Heart left ventricle (tissue), 13 donors: ENCODE results near the gene ITGB1BP2.
A peak's percentile ranks its signal among the peaks of the same experiment; 100 is the strongest.

ENCODE experiments used
- POLR2A ChIP-seq, 2 donors: fragments of 450-650 bp; IDR thresholded peaks; one replicate each; pipeline ENCODE4 v1.6.1; 2017; ENCODE audit warnings: antibody characterized with exemption in 2 of 2, mild to moderate bottlenecking in 2 of 2, moderate library complexity in 2 of 2
- TF ChIP-seq, protein P1 (sequence below), 12 donors: fragments of 200-600 bp; sonication (generic) in 4 of 12; IDR thresholded peaks; one replicate each; pipeline versions ENCODE4 v1.5.0 to v1.8.0; 2018 to 2022; ENCODE audit warnings: antibody characterized with exemption in 12 of 12, mild to moderate bottlenecking in 5 of 12
- donor health status: ischemic (EF 13 %, LVEDD 7.1; RV severe dilation, severe dysfunction).
- donor health status: DM: no; HTN: yes; CAD: no.
- donor health status: DM: no; HTN: no; CAD: no.
- donor health status: ischemic (EF 25% LVEDD 6.9; RV normal size, moderate dysfunction).
- donor health status: ischemic (EF 25% LVEDD 5.7; RV mildly dilated, moderate dysfunction).
- donor health status: ischemic (EF 35%, LVEDD 5.7; RV mildly dilated, moderate dysfunction).
- donor health status: nonischemic (EF 11% LVEDD 7.7; RV severe dilation, severe dysfunction).
- donor health status: DM: yes; HTN: yes; CAD: no.
- donor health status: PGD.
- donor health status: ischemic (EF 29% LVEDD 5.4; RV normal size, mild dysfunction).
- donor health status: nonischemic (EF 23%, LVEDD 6.1; RV moderate dilation, normal function).

DNA sequence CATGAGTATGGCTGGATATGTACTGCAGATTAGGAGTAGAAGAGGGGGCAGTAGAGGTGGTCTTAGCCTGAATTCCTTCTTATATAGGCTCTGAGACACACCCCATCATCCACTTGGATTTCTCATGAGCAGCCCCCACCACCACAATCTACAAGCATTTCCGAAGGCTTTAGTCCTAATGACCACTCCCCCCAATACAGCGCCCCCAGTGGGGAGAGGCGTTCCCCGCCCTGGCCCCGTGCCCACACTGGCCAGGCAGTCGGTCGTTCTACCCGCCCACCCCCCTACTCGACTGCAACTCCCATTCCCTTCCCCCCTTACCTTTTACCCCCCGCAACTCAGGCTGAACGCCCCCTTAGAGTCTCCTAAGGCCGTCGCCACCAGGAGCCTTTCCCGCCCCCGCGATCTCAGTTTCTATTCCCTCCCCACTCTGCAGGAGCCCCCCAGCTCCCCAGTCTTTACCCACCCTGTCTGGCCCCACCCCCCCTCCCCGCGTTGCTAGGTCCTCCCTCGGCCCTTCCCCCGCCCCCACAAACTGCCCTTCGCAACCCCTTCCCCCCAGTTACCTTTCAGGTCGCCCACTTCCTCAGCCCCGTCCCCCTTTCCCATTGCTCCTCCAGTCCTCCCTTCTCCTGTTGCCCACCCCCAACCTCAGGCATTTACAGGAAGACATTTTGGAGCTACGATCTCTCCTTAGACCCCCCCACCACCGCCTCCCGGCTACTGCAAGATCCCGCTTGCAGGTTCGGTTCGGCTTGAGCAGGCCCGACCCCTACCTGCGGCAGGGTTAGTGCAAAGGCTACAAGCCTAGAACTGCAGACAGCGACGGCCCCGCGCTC lies 48.1 kb upstream of the ITGB1BP2 start:
- TF ChIP-seq, protein P1, sequence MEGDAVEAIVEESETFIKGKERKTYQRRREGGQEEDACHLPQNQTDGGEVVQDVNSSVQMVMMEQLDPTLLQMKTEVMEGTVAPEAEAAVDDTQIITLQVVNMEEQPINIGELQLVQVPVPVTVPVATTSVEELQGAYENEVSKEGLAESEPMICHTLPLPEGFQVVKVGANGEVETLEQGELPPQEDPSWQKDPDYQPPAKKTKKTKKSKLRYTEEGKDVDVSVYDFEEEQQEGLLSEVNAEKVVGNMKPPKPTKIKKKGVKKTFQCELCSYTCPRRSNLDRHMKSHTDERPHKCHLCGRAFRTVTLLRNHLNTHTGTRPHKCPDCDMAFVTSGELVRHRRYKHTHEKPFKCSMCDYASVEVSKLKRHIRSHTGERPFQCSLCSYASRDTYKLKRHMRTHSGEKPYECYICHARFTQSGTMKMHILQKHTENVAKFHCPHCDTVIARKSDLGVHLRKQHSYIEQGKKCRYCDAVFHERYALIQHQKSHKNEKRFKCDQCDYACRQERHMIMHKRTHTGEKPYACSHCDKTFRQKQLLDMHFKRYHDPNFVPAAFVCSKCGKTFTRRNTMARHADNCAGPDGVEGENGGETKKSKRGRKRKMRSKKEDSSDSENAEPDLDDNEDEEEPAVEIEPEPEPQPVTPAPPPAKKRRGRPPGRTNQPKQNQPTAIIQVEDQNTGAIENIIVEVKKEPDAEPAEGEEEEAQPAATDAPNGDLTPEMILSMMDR (IDR thresholded peaks at IDR 0.05): peak in 11 of 12 donors; percentile 15 to 53 (median 39)
- no peak for TF ChIP-seq POLR2A (IDR thresholded peaks at IDR 0.05)
